Measurements from ENCODE around the gene ZBED1. TPM values are rescaled to one million over a fixed set of nuclear protein-coding genes. Genes with fewer than 3 reads are reported as not detected.
"Not testable (repeated sequence)": the region's sequence is repeated elsewhere in the genome, so short reads cannot be mapped to it uniquely, and the experiment has no call there.

The ZBED1 gene
- total RNA-seq, 2 experiments from 2014 or later, result 15.8 to 16.1 TPM

DNA sequence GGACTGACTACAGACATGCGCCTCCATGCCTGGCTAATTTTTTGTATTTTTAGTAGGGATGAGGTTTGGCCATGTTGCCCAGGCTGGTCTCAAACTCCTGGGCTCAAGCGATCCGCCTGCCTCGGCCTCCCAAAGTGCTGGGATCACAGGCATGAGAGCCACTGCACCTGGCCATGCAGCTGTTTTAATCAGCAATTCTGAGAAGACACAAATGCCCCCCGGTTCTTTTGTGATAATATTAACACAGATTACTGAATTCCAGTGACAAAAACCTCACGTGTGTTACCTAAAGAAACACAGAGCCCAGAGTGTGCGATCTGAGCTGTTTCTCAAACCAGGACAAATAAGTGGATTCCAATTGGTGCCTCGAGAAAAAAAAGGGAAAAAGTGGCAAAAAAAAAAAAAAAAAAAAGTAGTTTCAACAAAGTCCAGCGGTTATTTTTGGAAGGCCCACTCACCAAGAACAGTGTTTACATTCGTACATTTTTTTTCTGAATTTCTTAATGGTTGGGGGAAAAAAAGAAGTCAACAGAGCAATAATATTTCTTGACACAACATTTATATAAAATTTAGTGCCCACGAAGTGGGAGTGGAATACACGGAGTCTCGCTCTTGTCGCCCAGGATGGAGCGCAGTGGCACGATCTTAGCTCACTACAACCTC lies 17.2 kb downstream of the ZBED1 start:
- Mint-ChIP-seq H3K36me3 (ENCODE audit: low read depth) (peaks cover 33% of the 10 kb centered on the region), H3K27ac (no peak overlapping the region), H3K4me1 (ENCODE audit: low read depth) (peaks cover under 1% of the 10 kb centered on the region), H3K27me3 (no peaks in the 10 kb centered on the region), H3K4me3 (no peak overlapping the region), H3K9me3 (peaks cover 3% of the 10 kb centered on the region)
- H3K36me3 ChIP-seq (ENCODE audit: insufficient read depth, low read length), result peaks cover 17% of the 10 kb centered on the region
- TF ChIP-seq, protein P1, sequence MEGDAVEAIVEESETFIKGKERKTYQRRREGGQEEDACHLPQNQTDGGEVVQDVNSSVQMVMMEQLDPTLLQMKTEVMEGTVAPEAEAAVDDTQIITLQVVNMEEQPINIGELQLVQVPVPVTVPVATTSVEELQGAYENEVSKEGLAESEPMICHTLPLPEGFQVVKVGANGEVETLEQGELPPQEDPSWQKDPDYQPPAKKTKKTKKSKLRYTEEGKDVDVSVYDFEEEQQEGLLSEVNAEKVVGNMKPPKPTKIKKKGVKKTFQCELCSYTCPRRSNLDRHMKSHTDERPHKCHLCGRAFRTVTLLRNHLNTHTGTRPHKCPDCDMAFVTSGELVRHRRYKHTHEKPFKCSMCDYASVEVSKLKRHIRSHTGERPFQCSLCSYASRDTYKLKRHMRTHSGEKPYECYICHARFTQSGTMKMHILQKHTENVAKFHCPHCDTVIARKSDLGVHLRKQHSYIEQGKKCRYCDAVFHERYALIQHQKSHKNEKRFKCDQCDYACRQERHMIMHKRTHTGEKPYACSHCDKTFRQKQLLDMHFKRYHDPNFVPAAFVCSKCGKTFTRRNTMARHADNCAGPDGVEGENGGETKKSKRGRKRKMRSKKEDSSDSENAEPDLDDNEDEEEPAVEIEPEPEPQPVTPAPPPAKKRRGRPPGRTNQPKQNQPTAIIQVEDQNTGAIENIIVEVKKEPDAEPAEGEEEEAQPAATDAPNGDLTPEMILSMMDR (IDR thresholded peaks at IDR 0.05), result no peak
- ChIA-PET CTCF (no interaction called here), POLR2A (no interaction called here)
- intact Hi-C loops (cut with DNase I, micrococcal nuclease), result no loop called here
- peaks cover 0 to 4% of the 10 kb centered on the region in 2 experiments for H3K9me3 ChIP-seq (ENCODE audit: control insufficient read depth in 1 of 2, insufficient read depth in 1 of 2, low read length in 2 of 2)
- no peaks in the 10 kb centered on the region for H3K4me1 ChIP-seq (ENCODE audit: insufficient read depth, low read length)
- H3K27me3 ChIP-seq (ENCODE audit: control insufficient read depth in 1 of 2, insufficient read depth in 2 of 2, low read length in 2 of 2), result no peaks in the 10 kb centered on the region
- ATAC-seq (ENCODE audit: poor library complexity) (no peak), DNase-seq (no peak)
- no peak overlapping the region for H3K27ac ChIP-seq (ENCODE audit: low read depth in 1 of 2, low read length in 2 of 2)
- H3K4me3 ChIP-seq (ENCODE audit: low read length), result no peak overlapping the region

DNA sequence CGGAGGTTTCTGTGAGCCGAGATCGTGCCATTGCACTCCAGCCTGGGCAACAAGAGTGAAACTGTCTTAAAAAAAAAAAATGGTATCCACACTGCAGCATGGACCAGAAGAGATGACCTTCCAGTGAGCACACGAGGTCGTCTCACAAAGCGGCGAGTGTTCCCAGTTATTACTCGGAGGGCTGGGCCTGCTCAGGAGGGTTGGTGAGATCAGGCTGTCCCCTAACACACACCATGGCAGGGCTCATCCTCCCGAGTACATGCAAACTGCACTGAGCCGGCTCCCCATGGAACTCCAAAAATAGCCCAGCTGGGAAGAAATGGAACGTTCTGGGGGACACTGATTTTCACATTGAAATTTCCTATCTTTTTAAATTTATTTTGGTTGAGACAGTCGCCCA lies 19.2 kb downstream of the ZBED1 start:
- H3K36me3 ChIP-seq (ENCODE audit: insufficient read depth, low read length); CTCF ChIA-PET; H3K9me3 ChIP-seq (ENCODE audit: control insufficient read depth in 1 of 2, insufficient read depth in 1 of 2, low read length in 2 of 2); H3K4me3 ChIP-seq (ENCODE audit: low read length); H3K9me3 Mint-ChIP-seq; H3K27ac ChIP-seq (ENCODE audit: low read depth in 1 of 2, low read length in 2 of 2); intact Hi-C loops (cut with DNase I, micrococcal nuclease); H3K4me3 Mint-ChIP-seq; H3K27me3 ChIP-seq (ENCODE audit: control insufficient read depth in 1 of 2, insufficient read depth in 2 of 2, low read length in 2 of 2); ATAC-seq (ENCODE audit: poor library complexity); H3K27ac Mint-ChIP-seq; POLR2A ChIA-PET; H3K27me3 Mint-ChIP-seq; DNase-seq; H3K4me1 ChIP-seq (ENCODE audit: insufficient read depth, low read length); H3K4me1 Mint-ChIP-seq (ENCODE audit: low read depth): not testable (repeated sequence)
- peaks cover 21% of the 10 kb centered on the region for H3K36me3 Mint-ChIP-seq (ENCODE audit: low read depth)

GRCh38 chrX:2479982-2480381 lies 20.8 kb downstream of the ZBED1 start:
- peaks cover 14% of the 10 kb centered on the region for H3K36me3 Mint-ChIP-seq (ENCODE audit: low read depth)
- not testable (repeated sequence) for H3K27ac Mint-ChIP-seq

GRCh38 chrX:2479420-2479780 lies 21.4 kb downstream of the ZBED1 start:
- CTCF ChIA-PET, result no interaction called here
- POLR2A ChIA-PET, result no interaction called here
- H3K36me3 Mint-ChIP-seq (ENCODE audit: low read depth), result peaks cover 14% of the 10 kb centered on the region
- intact Hi-C loops (cut with DNase I, micrococcal nuclease), result no loop called here
- no peak overlapping the region for H3K4me3 Mint-ChIP-seq
- H3K27ac ChIP-seq (ENCODE audit: low read depth in 1 of 2, low read length in 2 of 2), result no peak overlapping the region
- peaks cover 3% of the 10 kb centered on the region for H3K36me3 ChIP-seq (ENCODE audit: insufficient read depth, low read length)
- TF ChIP-seq, protein P1 (IDR thresholded peaks at IDR 0.05), result no peak
- peaks cover 3% of the 10 kb centered on the region for H3K9me3 Mint-ChIP-seq
- H3K9me3 ChIP-seq (ENCODE audit: control insufficient read depth in 1 of 2, insufficient read depth in 1 of 2, low read length in 2 of 2), result peaks cover 0 to 4% of the 10 kb centered on the region in 2 experiments
- no peaks in the 10 kb centered on the region for H3K4me1 ChIP-seq (ENCODE audit: insufficient read depth, low read length)
- ATAC-seq (ENCODE audit: poor library complexity), result no peak
- no peaks in the 10 kb centered on the region for H3K27me3 Mint-ChIP-seq
- no peak overlapping the region for H3K27ac Mint-ChIP-seq
- H3K27me3 ChIP-seq (ENCODE audit: control insufficient read depth in 1 of 2, insufficient read depth in 2 of 2, low read length in 2 of 2), result no peaks in the 10 kb centered on the region
- peaks cover 3% of the 10 kb centered on the region for H3K4me1 Mint-ChIP-seq (ENCODE audit: low read depth)
- no peak overlapping the region for H3K4me3 ChIP-seq (ENCODE audit: low read length)
- DNase-seq, result no peak

More at GRCh38 chrX:2479982-2480381, 20.8 kb downstream of the ZBED1 start:
- H3K4me1 Mint-ChIP-seq (ENCODE audit: low read depth); H3K27me3 ChIP-seq (ENCODE audit: control insufficient read depth in 1 of 2, insufficient read depth in 2 of 2, low read length in 2 of 2); H3K9me3 Mint-ChIP-seq; H3K4me3 Mint-ChIP-seq; H3K4me3 ChIP-seq (ENCODE audit: low read length); H3K27ac ChIP-seq (ENCODE audit: low read depth in 1 of 2, low read length in 2 of 2); H3K36me3 ChIP-seq (ENCODE audit: insufficient read depth, low read length); ATAC-seq (ENCODE audit: poor library complexity); CTCF ChIA-PET; H3K27me3 Mint-ChIP-seq; DNase-seq; H3K4me1 ChIP-seq (ENCODE audit: insufficient read depth, low read length); H3K9me3 ChIP-seq (ENCODE audit: control insufficient read depth in 1 of 2, insufficient read depth in 1 of 2, low read length in 2 of 2); intact Hi-C loops (cut with DNase I, micrococcal nuclease); POLR2A ChIA-PET: not testable (repeated sequence)
